LHCN-M2 (cell line): ENCODE results near the gene SLFN12L. TPM values are rescaled to one million over a fixed set of nuclear protein-coding genes. Genes with fewer than 3 reads are reported as not detected.
"Not testable (repeated sequence)": the region's sequence is repeated elsewhere in the genome, so short reads cannot be mapped to it uniquely, and the experiment has no call there.

Experiments used
- DNase-seq: peaks from one replicate; pipeline ENCODE4 v3.0.0-alpha.2; 2012; ENCODE audit warnings: low read depth
- polyA plus RNA-seq: library from polyadenylated mRNA; unstranded; fragments of >200 nt; gene quantifications from one replicate; pipeline ENCODE4 v1.2.1, GENCODE V29; 2012; ENCODE audit warnings: missing spikeins
- total RNA-seq: library from RNA; depleted of rRNA; stranded (reverse); fragments of >200 nt; gene quantifications from 2 replicates; pipeline ENCODE4 v1.2.3, GENCODE V29; 2014; rRNA removed

The SLFN12L gene
- 0.19 TPM in 1 of 2 replicates, not detected in the other for total RNA-seq
- 0.04 TPM for polyA plus RNA-seq

DNA sequence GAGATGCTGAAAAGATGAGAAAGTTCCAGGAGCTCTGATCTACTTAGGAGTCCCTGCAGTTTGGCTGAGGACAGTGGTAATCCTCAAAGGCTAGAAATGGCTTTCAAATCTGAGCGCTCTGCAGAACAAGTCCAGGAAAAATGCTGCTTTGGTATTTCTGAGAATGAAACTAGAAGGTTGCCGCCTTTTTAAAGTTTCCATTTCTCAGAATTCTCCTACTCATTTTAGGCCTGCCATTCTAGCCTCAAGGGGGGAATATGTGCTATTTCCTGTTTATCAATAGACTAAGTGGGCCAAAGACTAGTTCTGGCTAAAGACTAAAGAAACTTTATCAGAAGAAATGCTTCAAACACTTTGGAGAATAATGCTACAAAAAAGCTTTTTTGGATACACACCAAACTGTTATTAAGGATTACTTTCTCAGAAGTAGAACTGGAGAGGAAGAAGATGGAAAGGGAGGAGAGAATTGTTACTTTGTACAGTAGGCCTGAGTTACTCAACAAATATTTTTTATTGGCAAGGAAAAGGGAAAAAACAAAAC is at the start of gene SLFN12L:
Gene SLFN12L, minus strand, starts transcription at position 78 of the 541 bp plus-strand sequence. CDS start 15,314 bp downstream, outside the sequence.
- DNase-seq: no peak

DNA sequence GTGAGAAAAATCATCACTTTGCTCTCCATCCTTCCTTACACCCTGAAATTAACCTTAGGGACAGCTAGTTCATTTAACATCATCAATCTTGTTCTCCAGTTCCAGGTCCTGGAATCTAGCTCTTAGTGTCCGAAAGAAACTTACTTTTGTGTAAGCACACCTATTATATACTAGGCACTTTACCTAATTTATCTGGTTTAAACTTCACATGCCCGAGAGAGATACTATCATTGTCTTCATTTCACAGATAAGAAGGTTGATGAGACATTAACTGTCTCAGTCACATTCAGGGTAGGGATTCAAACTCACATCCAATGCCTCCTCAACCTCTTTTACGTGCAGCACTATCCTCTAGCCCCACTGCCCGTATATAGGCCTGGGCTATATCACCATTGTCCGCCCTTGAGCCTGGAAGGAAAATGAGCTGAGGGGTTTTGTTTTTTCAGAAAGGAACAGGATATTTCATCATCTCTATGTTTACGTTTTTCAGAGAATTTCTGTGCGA is 49.1 kb upstream of the SLFN12L start:
- no peak for DNase-seq

DNA sequence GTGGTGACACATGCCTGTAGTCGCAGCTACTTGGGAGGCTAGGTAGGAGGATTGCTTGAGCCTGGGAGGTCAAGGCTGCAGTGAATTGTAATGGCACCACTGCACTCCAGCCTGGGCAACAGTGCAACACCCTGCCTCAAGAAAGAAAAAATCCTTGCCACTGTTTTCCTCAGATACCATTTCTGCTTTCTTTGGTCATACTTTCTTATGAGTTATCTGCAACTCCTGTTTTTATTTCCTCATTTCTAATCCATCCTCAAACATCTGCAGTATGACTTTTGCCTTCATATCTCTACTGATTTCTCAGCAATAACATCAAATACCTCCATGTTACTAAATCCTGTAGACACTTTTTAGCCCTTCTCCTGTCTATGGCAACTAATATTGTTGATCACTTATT is 46.6 kb upstream of the SLFN12L start:
- DNase-seq: no peak

DNA sequence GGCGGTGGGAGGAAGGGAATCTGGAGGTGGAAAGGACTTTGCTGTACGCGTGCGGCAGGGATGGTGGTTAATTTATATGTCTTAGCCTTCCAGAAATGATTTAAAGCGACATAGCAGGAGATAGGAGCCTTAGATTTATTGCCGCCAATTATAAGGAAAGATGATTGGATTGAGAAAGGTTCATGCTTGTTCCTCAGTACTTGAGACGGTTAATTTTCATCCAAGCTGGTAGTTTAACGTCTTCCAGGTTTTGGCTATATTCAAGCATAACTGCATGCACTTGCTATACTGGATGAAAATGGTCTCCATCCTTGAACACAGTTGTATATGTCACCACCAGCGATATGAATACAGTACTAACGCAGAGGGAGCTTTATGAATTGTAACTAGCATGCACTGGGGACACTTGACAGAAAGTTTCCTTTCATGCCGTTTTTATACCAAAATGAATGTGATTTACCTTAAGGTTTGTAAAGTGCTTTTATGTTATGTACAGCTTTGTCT is 41.5 kb upstream of the SLFN12L start:
- DNase-seq: no peak

DNA sequence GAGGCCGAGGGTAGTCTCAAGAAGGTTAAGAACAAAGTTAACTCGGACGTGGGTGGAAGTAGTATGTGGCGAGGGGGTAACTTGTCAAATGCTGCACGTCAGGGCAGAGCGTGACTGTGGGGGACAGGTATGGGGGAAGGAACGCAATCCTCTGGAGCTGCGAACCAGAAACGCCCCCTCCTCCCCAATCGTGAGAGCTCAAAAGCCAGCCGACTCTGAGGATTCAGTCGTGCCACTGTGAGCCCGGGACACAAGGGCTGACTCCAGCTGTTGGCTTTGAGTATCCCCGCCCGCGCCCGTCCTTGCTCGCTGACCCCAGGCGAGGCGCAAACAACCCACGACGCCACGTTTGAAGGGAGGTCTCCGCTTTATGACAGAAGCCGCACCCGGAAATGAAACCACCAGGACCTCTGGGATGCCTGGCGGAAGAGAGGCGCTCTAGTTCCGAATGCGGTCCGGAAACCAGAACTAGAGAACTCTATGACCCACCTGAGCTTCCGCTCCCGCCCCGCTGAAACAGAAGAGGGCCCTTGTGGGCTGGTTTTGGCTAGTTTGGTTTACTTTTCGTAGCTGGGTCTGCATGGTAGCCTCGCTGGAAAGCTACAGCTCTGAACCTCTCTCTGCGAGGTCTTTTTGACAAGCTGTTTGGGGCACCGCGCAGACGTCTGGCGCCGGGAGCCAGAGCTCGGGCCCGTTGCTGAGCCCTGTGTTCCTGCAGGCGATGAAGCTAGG is 40.9 kb upstream of the SLFN12L start, which contains the start of gene PEX12:
Gene PEX12, minus strand, starts transcription at position 375 of the 732 bp plus-strand sequence. CDS start 550 bp downstream, outside the sequence.
- peak; percentile 92 for DNase-seq

DNA sequence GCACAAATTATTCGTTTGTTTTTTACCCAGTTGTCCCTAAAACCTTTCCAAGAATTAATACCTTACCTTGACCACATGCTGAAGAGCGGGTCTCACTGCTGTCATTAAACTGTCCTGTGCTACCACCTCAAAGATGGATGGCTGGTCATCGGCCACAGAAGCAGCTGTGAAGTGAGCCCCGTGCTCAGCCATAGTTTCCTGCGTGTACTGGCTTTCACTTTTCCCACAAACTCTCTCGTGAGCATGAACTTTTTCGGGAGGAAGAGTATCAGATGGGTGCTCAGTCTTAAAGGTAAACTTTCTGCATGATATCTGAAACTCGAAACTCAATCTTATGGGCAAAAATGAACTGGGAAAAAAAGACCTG is 40.3 kb upstream of the SLFN12L start:
- DNase-seq: peak; percentile 23

DNA sequence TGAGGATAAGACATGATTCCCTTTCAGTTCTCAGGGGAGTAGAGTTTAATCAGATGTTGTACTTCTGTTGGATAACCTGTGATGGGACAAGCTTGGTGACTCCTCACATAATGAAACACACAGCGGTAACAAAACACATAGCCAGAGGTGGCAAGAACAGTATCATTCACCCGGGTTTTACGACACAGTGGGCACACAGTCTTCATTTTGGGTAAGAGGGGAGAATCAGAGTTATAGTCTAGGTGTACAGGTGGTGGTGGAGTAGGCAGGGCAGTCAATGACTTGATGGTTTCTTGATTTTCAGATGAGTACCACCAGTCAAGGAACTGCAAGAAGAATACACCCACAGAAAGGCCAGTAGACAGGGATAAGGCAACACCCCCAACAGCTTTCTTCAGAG is 38.3 kb upstream of the SLFN12L start:
- no peak for DNase-seq

DNA sequence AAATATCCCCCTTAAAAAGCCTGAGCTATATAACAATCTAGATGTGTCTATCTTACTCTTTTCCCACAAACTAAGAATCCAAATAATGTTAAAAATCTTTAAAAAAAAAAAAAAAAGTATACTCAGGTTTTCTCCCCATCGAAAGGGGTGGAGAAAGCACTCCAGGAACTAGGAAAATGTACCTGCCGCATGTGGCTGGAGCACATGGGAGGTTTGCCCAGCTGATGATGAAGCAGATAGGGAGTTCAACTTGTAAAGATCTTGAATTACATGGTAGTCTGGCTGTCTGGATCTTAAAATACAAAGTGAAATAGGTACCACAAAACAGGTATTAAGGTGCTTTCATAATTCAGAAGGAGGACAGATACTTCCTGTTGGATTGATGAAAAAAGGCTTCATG is 31.9 kb upstream of the SLFN12L start:
- DNase-seq: no peak

DNA sequence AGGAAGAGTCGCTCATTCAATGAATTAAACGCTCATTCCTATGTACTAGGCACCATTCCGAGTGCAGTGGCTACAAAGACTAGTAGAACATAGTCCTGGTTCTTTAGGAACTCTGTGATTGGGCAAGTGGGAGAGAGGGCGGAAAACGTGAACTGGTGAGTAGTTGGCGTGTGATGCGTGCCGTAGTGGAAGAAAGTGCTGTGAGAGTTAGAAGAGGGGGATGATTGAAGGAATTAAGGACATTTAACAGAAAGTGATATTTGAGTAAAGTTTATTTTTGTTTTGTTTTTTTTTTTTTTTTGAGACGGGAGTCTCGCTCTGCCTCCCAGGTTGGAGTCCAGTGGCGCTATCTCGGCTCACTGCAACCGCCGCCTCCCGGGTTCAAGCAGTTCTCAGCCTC is 31.1 kb upstream of the SLFN12L start:
- DNase-seq: peak; percentile 64

DNA sequence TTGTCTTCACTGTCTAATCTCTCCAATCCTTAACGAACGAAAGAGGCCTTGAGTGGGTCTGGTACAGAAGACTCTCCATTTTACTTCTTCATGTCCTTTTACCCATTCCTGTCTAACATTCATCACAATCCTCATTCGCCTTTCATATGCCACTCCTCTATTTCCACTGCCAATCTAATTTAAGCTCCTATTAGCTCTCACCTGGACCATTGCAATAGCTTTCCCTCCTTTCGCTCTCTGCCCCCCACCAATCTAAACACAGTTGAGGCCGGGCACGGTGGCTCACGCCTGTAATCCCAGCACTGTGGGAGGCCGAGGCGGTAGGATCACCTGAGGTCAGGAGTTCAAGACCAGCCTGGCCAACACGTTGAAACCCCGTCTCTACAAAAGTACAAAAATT is 29.5 kb upstream of the SLFN12L start:
- DNase-seq: no peak

DNA sequence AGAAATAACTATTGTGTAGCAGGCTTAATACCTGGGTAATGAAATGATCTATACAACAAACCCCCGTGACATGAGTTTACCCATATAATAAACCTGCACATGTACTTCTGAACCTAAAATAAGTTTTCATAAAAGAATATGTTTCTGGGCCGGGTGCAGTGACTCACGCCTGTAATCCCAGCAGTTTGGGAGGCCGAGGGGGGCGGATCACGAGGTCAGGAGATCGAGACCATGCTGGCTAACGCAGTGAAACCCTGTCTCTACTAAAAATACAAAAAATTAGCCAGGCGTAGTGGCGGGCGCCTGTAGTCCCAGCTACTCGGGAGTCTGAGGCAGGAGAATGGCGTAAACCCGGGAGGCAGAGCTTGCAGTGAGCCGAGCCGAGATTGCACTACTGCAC is 25.7 kb upstream of the SLFN12L start:
- not testable (repeated sequence) for DNase-seq

DNA sequence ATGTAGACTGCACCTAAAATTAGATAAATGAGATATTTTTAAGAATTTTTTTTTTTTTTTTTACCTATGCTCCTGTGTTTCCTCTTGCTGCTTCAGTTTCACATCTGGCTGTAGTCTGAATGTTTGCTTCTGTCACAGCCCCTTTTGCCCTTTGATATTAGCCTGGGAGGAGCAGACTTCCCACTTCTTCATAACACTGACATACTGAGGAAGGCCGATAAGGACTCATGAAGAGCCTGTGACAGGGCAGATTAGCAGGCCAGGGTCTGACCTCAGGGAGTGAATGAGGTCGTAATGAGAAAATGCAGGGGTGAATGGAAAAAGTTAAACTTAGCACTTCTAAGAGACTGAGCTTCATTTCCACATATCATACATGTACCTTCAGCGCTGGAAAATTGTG is 23.2 kb upstream of the SLFN12L start, which contains the start of gene SLFN14:
Gene SLFN14, minus strand, starts transcription at position 117 of the 400 bp plus-strand sequence. CDS start 2,757 bp downstream, outside the sequence.
- no peak for DNase-seq

DNA sequence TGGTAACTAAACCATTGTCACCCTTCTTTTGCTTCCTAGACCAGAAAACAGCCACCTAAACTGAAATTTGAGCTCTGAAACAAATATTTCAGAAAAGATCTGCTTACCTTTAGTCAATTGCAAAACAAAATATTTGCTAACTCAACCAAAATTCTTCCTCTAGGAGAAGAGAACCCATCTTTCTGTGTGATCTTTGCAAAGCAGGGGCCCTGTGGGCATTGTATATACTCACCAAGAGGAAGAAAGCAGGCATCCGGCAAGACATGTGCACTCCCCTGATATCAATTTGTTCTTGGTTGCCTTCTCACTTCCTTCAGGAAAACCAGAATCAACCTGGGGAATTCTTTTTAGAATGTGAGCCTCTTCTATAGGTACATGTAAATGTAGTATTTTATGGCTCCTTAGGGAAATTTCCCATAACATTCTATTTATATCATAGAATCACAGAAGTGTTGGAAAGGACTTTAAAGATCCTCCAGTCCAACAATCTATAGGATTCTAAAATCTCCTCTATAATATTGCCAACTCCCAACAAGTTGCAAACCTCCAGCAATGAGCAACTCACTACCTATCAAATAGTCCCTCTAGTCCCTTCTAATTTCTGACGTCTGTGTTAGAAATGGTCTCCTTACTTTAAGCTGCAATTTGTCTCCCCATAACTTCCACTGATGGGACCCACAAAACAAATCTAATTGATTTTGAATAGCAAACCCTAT is 22.2 kb upstream of the SLFN12L start:
- no peak for DNase-seq

DNA sequence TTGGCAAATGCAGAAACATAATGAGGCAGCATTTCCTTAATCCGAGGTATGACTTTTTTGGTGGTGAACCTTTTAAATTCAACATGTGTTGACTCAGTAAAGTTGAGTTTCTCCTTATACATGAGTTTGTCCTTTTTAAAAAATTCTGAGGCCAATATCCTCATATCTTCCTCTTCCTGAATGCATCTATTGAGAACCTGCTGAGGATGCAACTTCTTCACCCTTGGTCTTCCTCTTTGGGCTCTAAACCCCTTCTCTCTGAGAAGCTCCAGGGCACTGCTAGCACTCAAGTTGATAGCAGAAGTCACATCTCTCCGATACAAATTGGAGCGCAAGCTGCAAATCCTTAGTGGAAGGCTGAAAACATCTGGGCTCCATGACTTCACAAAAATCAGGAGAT is 19.9 kb upstream of the SLFN12L start:
- DNase-seq: no peak

DNA sequence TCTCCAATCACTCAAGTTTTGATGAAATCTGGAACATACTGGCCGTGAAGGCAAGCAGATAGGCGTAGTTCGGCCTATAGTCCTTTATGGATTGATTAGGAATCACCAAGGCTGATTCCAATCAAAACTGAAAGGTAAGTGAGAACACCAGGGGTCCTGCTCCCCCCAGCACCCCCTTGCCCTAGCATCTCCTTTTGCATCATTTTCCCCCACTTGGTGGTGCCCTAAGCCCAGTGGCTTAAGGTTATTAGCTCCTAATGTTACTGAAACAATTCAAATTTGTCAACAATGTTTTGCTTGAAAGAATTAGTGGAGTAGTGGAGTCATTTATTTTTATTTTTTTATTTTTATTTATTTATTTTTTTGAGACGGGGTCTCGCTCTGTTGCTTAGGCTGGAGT is 18.2 kb upstream of the SLFN12L start:
- DNase-seq: no peak

DNA sequence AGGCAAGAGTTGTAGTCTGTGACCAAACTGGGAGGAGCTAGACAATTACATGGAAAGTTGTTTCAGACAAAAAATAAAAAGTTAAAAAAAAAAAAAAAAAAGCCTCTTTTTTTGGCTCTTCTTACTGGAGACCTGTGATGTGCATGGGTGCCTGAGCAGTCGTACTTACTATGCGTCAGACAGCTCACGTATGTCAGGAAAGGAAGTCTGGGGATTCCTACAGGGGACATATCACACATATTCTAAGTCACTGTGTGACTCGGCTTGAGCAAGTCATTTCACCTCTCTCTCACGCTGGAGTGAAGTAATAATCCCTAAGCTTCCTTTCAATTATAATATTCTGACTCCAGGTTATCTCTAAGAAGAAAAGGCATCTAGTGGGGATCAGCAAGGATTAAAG is 17.2 kb upstream of the SLFN12L start:
- no peak for DNase-seq

DNA sequence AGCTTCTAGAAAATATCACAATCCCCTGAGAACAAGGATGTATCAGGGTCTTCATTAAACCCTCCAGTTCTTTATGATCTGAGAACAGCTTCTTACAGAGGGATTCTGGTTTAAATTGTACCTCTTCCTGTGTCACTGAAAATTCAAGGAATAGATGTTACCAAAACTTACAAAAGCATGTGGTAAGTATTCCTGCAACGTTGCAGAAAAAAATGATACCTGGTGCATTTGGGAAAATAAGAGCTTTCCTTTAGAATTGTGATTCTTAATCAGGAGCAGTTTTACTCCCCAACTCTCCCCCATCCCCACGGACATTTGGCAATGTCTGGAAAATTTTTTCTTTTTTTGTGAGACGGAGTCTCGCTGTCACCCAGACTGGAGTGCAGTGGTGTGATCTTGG is 15.8 kb upstream of the SLFN12L start:
- no peak for DNase-seq

DNA sequence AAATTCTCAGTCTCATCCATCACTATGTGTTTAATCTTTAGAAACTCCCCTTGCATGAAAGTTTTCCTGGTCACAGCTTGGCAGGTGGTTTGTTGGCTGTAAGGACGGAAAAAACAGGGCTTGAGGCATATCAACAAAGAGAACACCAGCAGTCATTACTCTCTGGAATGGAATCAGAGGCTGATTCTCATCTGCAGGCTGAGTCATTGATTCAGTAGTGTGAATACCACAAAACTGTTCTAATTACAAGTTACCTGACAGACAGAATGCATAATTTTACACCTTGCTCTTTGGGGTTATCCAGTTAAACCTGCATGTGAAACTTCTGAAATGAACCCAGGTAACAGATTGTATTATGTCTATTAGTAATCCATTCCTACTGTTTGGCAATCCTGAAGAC is 11.5 kb upstream of the SLFN12L start:
- DNase-seq: no peak

DNA sequence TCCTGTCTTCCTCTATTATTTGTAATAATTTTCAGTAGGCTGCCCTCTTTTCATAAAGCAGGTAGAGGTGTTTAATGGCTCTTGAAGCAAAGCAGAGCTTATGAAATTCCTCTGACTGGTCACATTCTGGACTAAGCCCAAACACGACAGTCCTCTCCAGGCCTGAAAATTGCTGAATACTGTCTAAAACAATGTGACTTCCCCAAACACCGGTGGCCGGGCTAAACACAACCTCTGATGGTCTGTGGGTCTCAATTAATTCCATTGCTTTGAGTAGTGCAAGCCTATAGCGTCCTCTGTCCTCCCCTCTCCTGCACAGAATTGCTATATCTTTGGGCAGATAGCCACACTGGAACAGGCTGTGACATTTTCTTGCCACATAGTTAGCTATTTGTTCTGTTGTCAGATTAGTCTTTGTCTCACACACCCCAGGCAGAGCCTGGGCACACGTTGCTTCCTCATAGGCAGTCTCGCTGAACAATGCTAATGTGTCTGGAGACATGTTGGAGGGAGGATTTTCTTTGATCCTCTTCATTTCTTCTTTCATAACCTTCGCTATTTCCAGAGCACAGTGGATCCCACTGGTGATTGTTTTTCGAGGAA is 10.8 kb upstream of the SLFN12L start:
- no peak for DNase-seq

DNA sequence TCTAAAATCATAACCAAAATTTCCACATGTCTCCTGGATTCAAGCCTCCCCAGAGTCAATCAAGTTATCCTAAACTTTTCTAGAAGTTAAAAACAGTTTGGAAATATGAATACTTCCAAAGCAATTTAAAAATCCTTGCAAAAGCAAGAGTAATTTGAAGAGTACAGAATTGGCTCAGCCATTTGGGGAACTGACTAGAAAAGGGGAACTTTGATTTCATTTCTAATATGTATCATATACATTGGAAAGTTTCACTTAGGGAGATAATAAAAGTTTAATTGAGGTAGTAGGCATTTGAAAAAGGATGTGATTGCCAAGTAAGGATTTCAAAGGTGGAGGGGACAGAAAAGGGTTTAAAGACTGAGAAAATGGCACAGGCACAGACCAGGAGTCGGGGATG is 9.0 kb upstream of the SLFN12L start:
- DNase-seq: no peak

DNA sequence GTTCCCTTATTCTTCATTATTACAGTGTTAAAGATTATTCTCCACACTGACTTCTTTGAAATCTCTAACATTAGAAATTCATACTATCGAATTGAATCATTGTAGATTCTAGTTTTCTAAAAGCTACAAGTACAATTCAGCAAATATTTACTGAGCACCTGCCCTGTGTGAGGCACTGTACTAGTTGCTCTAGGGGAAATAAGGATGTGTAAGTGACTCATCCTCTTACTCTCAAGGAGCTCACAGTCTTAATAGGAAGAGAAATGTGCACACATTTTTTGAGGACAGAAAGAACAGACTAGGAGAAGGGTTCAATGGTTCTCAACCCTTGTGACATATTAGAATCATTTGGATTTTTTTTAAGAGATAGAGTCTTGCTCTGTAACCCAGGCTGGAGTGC is 7.7 kb upstream of the SLFN12L start:
- DNase-seq: no peak

DNA sequence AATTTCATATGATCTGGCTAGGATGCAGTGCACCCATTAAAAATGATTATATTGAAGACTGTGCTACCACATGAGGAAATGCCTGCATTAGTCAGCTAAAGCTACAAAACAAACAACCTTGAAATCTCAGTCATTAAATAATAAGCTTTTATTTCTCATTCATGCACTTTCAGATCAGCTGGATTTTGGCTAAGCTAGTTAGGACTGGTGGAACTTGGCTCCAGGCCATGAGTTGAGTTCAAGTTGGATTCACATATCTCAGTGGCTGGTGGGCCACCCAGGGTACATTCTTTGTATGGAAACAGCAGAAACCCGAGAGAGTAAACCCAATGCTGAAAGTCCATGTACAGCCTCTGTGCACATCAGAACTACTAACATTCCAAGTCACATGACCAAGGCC is 6.4 kb upstream of the SLFN12L start:
- no peak for DNase-seq
